ENCODE measurements around the gene ANP32E.
"Not testable (repeated sequence)": the region's sequence is repeated elsewhere in the genome, so short reads cannot be mapped to it uniquely, and the experiment has no call there.

ANP32E gene

GRCh38 chr1:150214099-150214756, 21.7 kb downstream of the ANP32E start:
- in situ Hi-C loops (cut with MboI; ENCODE audit: low sequenced_read_pairs) = not testable (repeated sequence)

- in situ Hi-C loops (cut with MboI; ENCODE audit: low sequenced_read_pairs) = no loop called here
Measured at GRCh38 chr1:150213170-150214098, 22.5 kb downstream of the ANP32E start.

- in situ Hi-C loops (cut with MboI; ENCODE audit: low sequenced_read_pairs) = no loop called here
Measured at GRCh38 chr1:150212070-150212469, 23.8 kb downstream of the ANP32E start.

- in situ Hi-C loops (cut with MboI; ENCODE audit: low sequenced_read_pairs) = no loop called here
Measured at GRCh38 chr1:150210706-150211105, 25.2 kb downstream of the ANP32E start.

GRCh38 chr1:150210091-150210490, 25.8 kb downstream of the ANP32E start:
- in situ Hi-C loops (cut with MboI; ENCODE audit: low sequenced_read_pairs) = no loop called here

- in situ Hi-C loops (cut with MboI; ENCODE audit: low sequenced_read_pairs) = not testable (repeated sequence)
Measured at GRCh38 chr1:150208460-150208859, 27.5 kb downstream of the ANP32E start.

- in situ Hi-C loops (cut with MboI; ENCODE audit: low sequenced_read_pairs) = no loop called here
Measured at GRCh38 chr1:150207281-150207971, 28.5 kb downstream of the ANP32E start.

GRCh38 chr1:150196417-150196816, 39.5 kb downstream of the ANP32E start:
- in situ Hi-C loops (cut with MboI; ENCODE audit: low sequenced_read_pairs) = loop anchor here (25.0 kb wide), 1 partner anchor 259 kb away; the partner anchor contains the start of genes MTMR11 and SF3B4

- in situ Hi-C loops (cut with MboI; ENCODE audit: low sequenced_read_pairs) = loop anchor here (25.0 kb wide), 1 partner anchor 257 kb away; the partner anchor contains the start of genes MTMR11 and SF3B4
Measured at GRCh38 chr1:150194381-150195031, 41.4 kb downstream of the ANP32E start.

- in situ Hi-C loops (cut with MboI; ENCODE audit: low sequenced_read_pairs) = loop anchor here (25.0 kb wide), 1 partner anchor 255 kb away; the partner anchor contains the start of genes MTMR11 and SF3B4
Measured at GRCh38 chr1:150192012-150192411, 43.9 kb downstream of the ANP32E start.

- in situ Hi-C loops (cut with MboI; ENCODE audit: low sequenced_read_pairs) = loop anchor here (25.0 kb wide), 1 partner anchor 250 kb away; the partner anchor contains the start of genes MTMR11 and SF3B4
Measured at GRCh38 chr1:150187560-150187931, 48.4 kb downstream of the ANP32E start.

- in situ Hi-C loops (cut with MboI; ENCODE audit: low sequenced_read_pairs) = loop anchor here (25.0 kb wide), 1 partner anchor 250 kb away; the partner anchor contains the start of genes MTMR11 and SF3B4
Measured at GRCh38 chr1:150186789-150187559, 48.9 kb downstream of the ANP32E start.

GRCh38 chr1:150186438-150186788, 49.5 kb downstream of the ANP32E start:
- in situ Hi-C loops (cut with MboI; ENCODE audit: low sequenced_read_pairs) = loop anchor here (25.0 kb wide), 1 partner anchor 249 kb away; the partner anchor contains the start of genes MTMR11 and SF3B4

- in situ Hi-C loops (cut with MboI; ENCODE audit: low sequenced_read_pairs) = loop anchor here (25.0 kb wide), 1 partner anchor 248 kb away; the partner anchor contains the start of genes MTMR11 and SF3B4
Measured at GRCh38 chr1:150185481-150185880, 50.4 kb downstream of the ANP32E start.

GRCh38 chr1:150183061-150183460, 52.9 kb downstream of the ANP32E start:
- in situ Hi-C loops (cut with MboI; ENCODE audit: low sequenced_read_pairs) = loop anchor here (25.0 kb wide), 1 partner anchor 246 kb away; the partner anchor contains the start of genes MTMR11 and SF3B4

GRCh38 chr1:150182247-150182646, 53.7 kb downstream of the ANP32E start:
- in situ Hi-C loops (cut with MboI; ENCODE audit: low sequenced_read_pairs) = loop anchor here (25.0 kb wide), 1 partner anchor 245 kb away; the partner anchor contains the start of genes MTMR11 and SF3B4

- in situ Hi-C loops (cut with MboI; ENCODE audit: low sequenced_read_pairs) = loop anchor here (25.0 kb wide), 1 partner anchor 243 kb away; the partner anchor contains the start of genes MTMR11 and SF3B4
Measured at GRCh38 chr1:150180474-150180873, 55.4 kb downstream of the ANP32E start.

- in situ Hi-C loops (cut with MboI; ENCODE audit: low sequenced_read_pairs) = loop anchor here (25.0 kb wide), 1 partner anchor 243 kb away; the partner anchor contains the start of genes MTMR11 and SF3B4
Measured at GRCh38 chr1:150179867-150180266, 56.0 kb downstream of the ANP32E start.

GRCh38 chr1:150178548-150178947, 57.4 kb downstream of the ANP32E start:
- in situ Hi-C loops (cut with MboI; ENCODE audit: low sequenced_read_pairs) = loop anchor here (25.0 kb wide), 1 partner anchor 241 kb away; the partner anchor contains the start of genes MTMR11 and SF3B4
